ENCODE results near the gene CDC45. TPM values are rescaled to one million over a fixed set of nuclear protein-coding genes. Genes with fewer than 3 reads are reported as not detected.

The CDC45 gene
- total RNA-seq, 4 donors from 2014 or later = 3.2 to 28.9 (median 7.5) TPM; not detected in 1

DNA sequence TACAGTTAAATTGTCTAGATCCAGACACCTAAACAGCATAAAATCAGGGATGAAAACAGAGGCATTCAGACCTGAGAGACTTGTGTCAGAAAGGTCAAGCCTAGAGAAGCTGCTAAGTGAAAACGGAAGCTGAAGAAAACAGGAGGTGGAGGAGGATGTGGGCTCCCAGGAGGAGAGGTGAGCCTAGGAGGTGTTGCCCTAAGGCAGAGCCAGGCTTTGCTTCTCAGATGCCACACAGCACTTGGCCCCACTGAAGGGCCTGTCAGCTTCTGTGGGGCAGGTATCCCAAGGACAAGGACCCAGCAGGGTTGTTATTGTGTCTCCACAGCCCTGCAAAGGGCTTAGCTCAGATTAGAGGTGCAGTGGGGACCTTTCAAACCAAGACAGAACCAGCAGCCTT, 15.2 kb upstream of the CDC45 start:
- no peaks in the 10 kb centered on the region for H3K9me3 ChIP-seq
- no peak overlapping the region for H3K27ac ChIP-seq
- no peak for DNase-seq
- TF ChIP-seq, protein P1, sequence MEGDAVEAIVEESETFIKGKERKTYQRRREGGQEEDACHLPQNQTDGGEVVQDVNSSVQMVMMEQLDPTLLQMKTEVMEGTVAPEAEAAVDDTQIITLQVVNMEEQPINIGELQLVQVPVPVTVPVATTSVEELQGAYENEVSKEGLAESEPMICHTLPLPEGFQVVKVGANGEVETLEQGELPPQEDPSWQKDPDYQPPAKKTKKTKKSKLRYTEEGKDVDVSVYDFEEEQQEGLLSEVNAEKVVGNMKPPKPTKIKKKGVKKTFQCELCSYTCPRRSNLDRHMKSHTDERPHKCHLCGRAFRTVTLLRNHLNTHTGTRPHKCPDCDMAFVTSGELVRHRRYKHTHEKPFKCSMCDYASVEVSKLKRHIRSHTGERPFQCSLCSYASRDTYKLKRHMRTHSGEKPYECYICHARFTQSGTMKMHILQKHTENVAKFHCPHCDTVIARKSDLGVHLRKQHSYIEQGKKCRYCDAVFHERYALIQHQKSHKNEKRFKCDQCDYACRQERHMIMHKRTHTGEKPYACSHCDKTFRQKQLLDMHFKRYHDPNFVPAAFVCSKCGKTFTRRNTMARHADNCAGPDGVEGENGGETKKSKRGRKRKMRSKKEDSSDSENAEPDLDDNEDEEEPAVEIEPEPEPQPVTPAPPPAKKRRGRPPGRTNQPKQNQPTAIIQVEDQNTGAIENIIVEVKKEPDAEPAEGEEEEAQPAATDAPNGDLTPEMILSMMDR (IDR thresholded peaks at IDR 0.05) = no peak
- no peak for TF ChIP-seq POLR2A (IDR thresholded peaks at IDR 0.05)
- no peaks in the 10 kb centered on the region for H3K27me3 ChIP-seq
- H3K4me1 ChIP-seq = no peaks in the 10 kb centered on the region
- no peak overlapping the region for H3K4me3 ChIP-seq
- H3K36me3 ChIP-seq = peaks cover 0 to 78% (median 2%) of the 10 kb centered on the region in 3 donors

- Histone ChIP-seq H3K9me3 (no peaks in the 10 kb centered on the region), H3K4me3 (no peak overlapping the region), H3K27ac (no peak overlapping the region), H3K36me3 (peaks cover 0 to 82% (median 2%) of the 10 kb centered on the region in 3 donors), H3K27me3 (no peaks in the 10 kb centered on the region), H3K4me1 (no peaks in the 10 kb centered on the region)
- TF ChIP-seq POLR2A (IDR thresholded peaks at IDR 0.05) = no peak
- TF ChIP-seq, protein P1 (IDR thresholded peaks at IDR 0.05) = no peak
- DNase-seq = no peak
These were observed 14.7 kb upstream of the CDC45 start for GRCh38 chr22:19464975-19465374.

DNA sequence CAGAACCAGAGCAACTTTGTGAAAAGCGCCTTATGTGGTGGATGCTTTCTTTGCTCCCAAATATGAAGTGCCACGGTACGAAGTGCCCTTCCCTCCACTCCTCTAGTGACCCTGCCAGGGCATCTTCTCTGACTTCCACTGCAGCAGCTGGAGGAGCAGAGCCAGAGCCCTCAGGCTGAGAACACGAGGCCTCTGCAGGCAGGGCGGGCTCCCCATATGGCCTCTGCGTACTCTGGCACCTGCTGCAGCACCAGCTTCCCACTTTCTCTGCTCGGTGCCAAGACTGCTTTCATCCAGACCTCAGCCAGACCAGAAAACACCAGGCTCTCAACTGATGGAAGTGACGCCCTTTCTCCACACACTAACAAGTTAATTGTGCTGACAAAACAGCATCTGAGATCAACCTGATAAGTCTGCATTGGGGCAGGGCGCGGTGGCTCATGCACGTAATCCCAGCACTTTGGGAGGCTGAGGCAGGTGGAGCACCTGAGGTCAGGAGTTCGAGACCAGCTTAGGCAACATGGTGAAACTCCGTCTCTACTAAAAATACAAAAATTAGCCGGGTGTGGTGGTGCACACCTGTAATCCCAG, 13.5 kb upstream of the CDC45 start:
- no peaks in the 10 kb centered on the region for H3K4me1 ChIP-seq
- H3K9me3 ChIP-seq = no peaks in the 10 kb centered on the region
- DNase-seq = no peak
- no peak overlapping the region for H3K4me3 ChIP-seq
- H3K27ac ChIP-seq = no peak overlapping the region
- TF ChIP-seq, protein P1 (IDR thresholded peaks at IDR 0.05) = no peak
- no peak for TF ChIP-seq POLR2A (IDR thresholded peaks at IDR 0.05)
- no peaks in the 10 kb centered on the region for H3K27me3 ChIP-seq
- H3K36me3 ChIP-seq = peaks cover 0 to 90% (median 2%) of the 10 kb centered on the region in 3 donors

DNA sequence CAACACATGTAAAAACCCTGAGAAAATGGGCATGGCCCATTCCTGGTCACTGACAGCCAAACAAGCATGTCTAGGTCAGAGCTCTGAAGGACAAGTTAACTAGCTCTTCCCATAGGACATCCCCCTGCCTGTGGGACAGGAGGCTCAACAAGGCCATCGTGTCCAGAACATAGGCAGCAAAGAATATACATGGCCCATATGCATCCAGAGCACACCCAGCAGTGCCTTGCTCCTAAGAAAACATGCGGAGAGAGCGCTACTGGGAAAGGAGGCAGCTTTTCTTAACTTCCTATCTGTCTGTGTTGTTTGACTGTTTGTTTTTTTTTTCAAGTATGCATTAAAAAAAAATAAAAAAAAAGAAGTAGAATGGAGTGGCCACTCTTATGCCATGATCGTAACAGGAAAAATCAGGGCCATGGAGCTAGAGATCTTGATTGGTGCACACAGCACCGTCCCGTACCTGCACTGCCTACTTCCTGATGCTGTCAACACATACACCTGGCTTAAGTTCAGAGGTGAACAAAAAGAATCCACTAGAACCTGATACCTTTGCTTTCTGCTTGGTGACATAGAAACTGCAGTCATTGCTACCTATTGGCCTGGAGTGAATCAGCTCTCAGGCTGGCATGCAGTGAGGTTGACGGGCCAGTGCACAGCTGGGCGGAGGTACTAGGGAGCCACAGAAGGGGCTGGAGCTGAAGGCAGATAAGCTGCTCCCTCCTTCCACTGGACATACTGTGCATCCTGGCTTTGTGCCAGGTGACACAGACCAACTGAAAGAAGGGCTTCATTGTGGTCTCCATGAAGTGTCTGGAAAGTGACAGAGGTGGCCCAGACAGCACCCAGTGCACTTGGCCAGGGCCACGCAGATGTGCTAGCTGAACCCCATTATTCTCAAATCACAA, 12.6 kb upstream of the CDC45 start:
- Histone ChIP-seq H3K4me3 (no peak overlapping the region), H3K9me3 (no peaks in the 10 kb centered on the region), H3K27ac (no peak overlapping the region), H3K4me1 (no peaks in the 10 kb centered on the region), H3K36me3 (peaks cover 0 to 96% (median 2%) of the 10 kb centered on the region in 3 donors), H3K27me3 (no peaks in the 10 kb centered on the region)
- no peak for DNase-seq
- TF ChIP-seq, protein P1 (IDR thresholded peaks at IDR 0.05) = no peak
- TF ChIP-seq POLR2A (IDR thresholded peaks at IDR 0.05) = no peak

GRCh38 chr22:19467912-19468311, 11.8 kb upstream of the CDC45 start:
- Histone ChIP-seq H3K9me3 (no peaks in the 10 kb centered on the region), H3K36me3 (peaks cover 0 to 98% (median 2%) of the 10 kb centered on the region in 3 donors), H3K4me3 (no peak overlapping the region), H3K4me1 (no peaks in the 10 kb centered on the region), H3K27ac (no peak overlapping the region), H3K27me3 (no peaks in the 10 kb centered on the region)
- DNase-seq = no peak
- TF ChIP-seq, protein P1 (IDR thresholded peaks at IDR 0.05) = no peak
- no peak for TF ChIP-seq POLR2A (IDR thresholded peaks at IDR 0.05)
